SK-N-SH (cell line): ENCODE data around the gene CAMKMT. TPM values are rescaled to one million over a fixed set of nuclear protein-coding genes. Genes with fewer than 3 reads are reported as not detected.

Experiments
- CTCF ChIA-PET: fragments of 300-600, 350-600 bp; formaldehyde crosslinking; extraction: SDS; loops from one replicate; lab custom pipeline; 2021; lab: Yijun Ruan, JAX
- POLR2A ChIA-PET: fragments of 350-600 bp; sonication (Branson Sonifier 250); formaldehyde crosslinking; extraction: SDS; loops from one replicate; lab custom pipeline; 2020; ENCODE audit warnings: antibody characterized with exemption, inconsistent platforms; lab: Yijun Ruan, JAX
- DNase-seq: peaks from one replicate; pipeline ENCODE4 v3.0.0; 2012
- H2AFZ ChIP-seq: fragments of 200-600 bp; sonication (generic); 2 replicates; pipeline ENCODE4 v1.8.1; 2016; ENCODE audit warnings: antibody characterized with exemption, mild to moderate bottlenecking, low read depth
- H3F3A ChIP-seq: fragments of 200-600 bp; sonication (generic); replicated peaks from 2 replicates; pipeline ENCODE3; 2016; ENCODE audit warnings: antibody characterized with exemption, mild to moderate bottlenecking; ENCODE audit not compliant: insufficient read depth
- H3K27ac ChIP-seq, 2 experiments: fragments of 200-500 bp in 1 of 2; fragments of 200-600 bp in 1 of 2; sonication (Bioruptor generic) in 1 of 2; sonication (generic), shearing (Covaris generic) in 1 of 2; 2 replicates each; pipeline versions ENCODE4 v1.5.1 to v1.6.1; 2014 to 2016; ENCODE audit warnings: low read depth in 2 of 2, inconsistent platforms in 1 of 2, low read length in 1 of 2, mild to moderate bottlenecking in 1 of 2, mixed read lengths in 1 of 2
- H3K27me3 ChIP-seq: fragments of 200-600 bp; sonication (generic), shearing (Covaris generic); 2 replicates; pipeline ENCODE4 v1.6.1; 2016; ENCODE audit warnings: mixed run types; ENCODE audit not compliant: insufficient read depth
- H3K36me3 ChIP-seq, 2 experiments: fragments of 200-500 bp in 1 of 2; fragments of 200-600 bp in 1 of 2; sonication (Bioruptor generic) in 1 of 2; sonication (generic) in 1 of 2; replicated peaks in 1 of 2; 2 replicates each; pipeline versions ENCODE3 to v1.5.1; 2014 to 2016; ENCODE audit warnings: low read length in 1 of 2, mild to moderate bottlenecking in 1 of 2; ENCODE audit not compliant: insufficient read depth in 2 of 2, control insufficient read depth in 1 of 2
- H3K4me1 ChIP-seq, 2 experiments: fragments of 200-500 bp in 1 of 2; fragments of 200-600 bp in 1 of 2; sonication (Bioruptor generic) in 1 of 2; sonication (generic), shearing (Covaris generic) in 1 of 2; 2 replicates each; pipeline versions ENCODE4 v1.5.1 to v1.6.1; 2014 to 2016; ENCODE audit warnings: low read depth in 1 of 2, low read length in 1 of 2, mixed run types in 1 of 2; ENCODE audit not compliant: insufficient read depth in 2 of 2, control insufficient read depth in 1 of 2
- H3K4me2 ChIP-seq: fragments of 200-600 bp; sonication (generic), shearing (Covaris generic); 2 replicates; pipeline ENCODE4 v1.6.1; 2017; ENCODE audit warnings: mixed run types
- H3K4me3 ChIP-seq, 2 experiments: fragments of 200-500 bp in 1 of 2; fragments of 200-600 bp in 1 of 2; sonication (Bioruptor generic) in 1 of 2; sonication (generic), shearing (Covaris generic) in 1 of 2; 2 replicates each; pipeline versions ENCODE4 v1.5.1 to v1.8.1; 2014 to 2016; ENCODE audit warnings: low read depth in 2 of 2, inconsistent platforms in 1 of 2, low read length in 1 of 2, mild to moderate bottlenecking in 1 of 2, mixed read lengths in 1 of 2, moderate library complexity in 1 of 2
- H3K79me2 ChIP-seq: fragments of 200-600 bp; sonication (generic); 2 replicates; pipeline ENCODE4 v1.8.1; 2017; ENCODE audit warnings: mild to moderate bottlenecking; ENCODE audit not compliant: insufficient read depth
- H3K9ac ChIP-seq: fragments of 200-600 bp; sonication (generic); 2 replicates; pipeline ENCODE4 v1.6.1; 2017; ENCODE audit warnings: mixed run types
- H3K9me2 ChIP-seq: fragments of 200-600 bp; sonication (generic); 2 replicates; pipeline ENCODE4 v1.6.1; 2017; ENCODE audit warnings: mixed run types
- H3K9me3 ChIP-seq: fragments of 200-600 bp; sonication (generic); 2 replicates; pipeline ENCODE4 v1.6.1; 2017; ENCODE audit warnings: mixed run types, mild to moderate bottlenecking, moderate library complexity
- H4K20me1 ChIP-seq: fragments of 200-600 bp; sonication (generic); 2 replicates; pipeline ENCODE4 v1.6.1; 2017; ENCODE audit warnings: mild to moderate bottlenecking, mixed run types; ENCODE audit not compliant: insufficient read depth
- CTCF ChIP-seq: fragments of 200-600 bp; sonication (generic); IDR thresholded peaks from 2 replicates; pipeline ENCODE4 v1.6.1; 2017; ENCODE audit warnings: antibody characterized with exemption, mild to moderate bottlenecking, moderate library complexity
- EP300 ChIP-seq, 2 experiments: IDR thresholded peaks; 2 replicates each; pipeline versions ENCODE4 v1.4.0 to v1.6.1; 2012; ENCODE audit warnings: borderline replicate concordance in 1 of 2, low read depth in 1 of 2, low read length in 1 of 2
- EZH2phosphoT487 ChIP-seq: fragments of 200-600 bp; sonication (generic); IDR thresholded peaks from 2 replicates; pipeline ENCODE4 v1.6.1; 2017; ENCODE audit warnings: low read depth, mixed run types, mild to moderate bottlenecking, antibody characterized with exemption, moderate library complexity, borderline replicate concordance
- FOXJ3 ChIP-seq: sonication (generic); formaldehyde crosslinking; IDR thresholded peaks from 2 replicates; pipeline ENCODE4 v1.5.1; 2020; ENCODE audit warnings: mild to moderate bottlenecking, missing genetic modification reagents
- FOXM1 ChIP-seq: IDR thresholded peaks from 2 replicates; pipeline ENCODE4 v1.4.0; 2012; ENCODE audit warnings: low read depth, mild to moderate bottlenecking
- GABPA ChIP-seq: IDR thresholded peaks from 2 replicates; pipeline ENCODE4 v1.4.0; 2012; ENCODE audit warnings: low read depth, mild to moderate bottlenecking
- GATA2 ChIP-seq: sonication (generic); formaldehyde crosslinking; IDR thresholded peaks from 2 replicates; pipeline ENCODE4 v1.5.0; 2020; ENCODE audit warnings: mild to moderate bottlenecking, missing genetic modification reagents
- POLR2AphosphoS5 ChIP-seq: IDR thresholded peaks from 2 replicates; pipeline ENCODE4 v1.6.1; 2012; ENCODE audit warnings: low read depth, low read length
- RAD21 ChIP-seq: IDR thresholded peaks from 2 replicates; pipeline ENCODE4 v1.6.1; 2012; ENCODE audit warnings: mild to moderate bottlenecking, low read length
- RCOR1 ChIP-seq: fragments of 150-350 bp; IDR thresholded peaks from 2 replicates; pipeline ENCODE4 v1.6.1; 2017; ENCODE audit warnings: antibody characterized with exemption, low read length
- REST ChIP-seq: IDR thresholded peaks from 2 replicates; pipeline ENCODE4 v1.6.1; 2012; ENCODE audit warnings: mild to moderate bottlenecking, low read depth, low read length, moderate library complexity
- RFX5 ChIP-seq: IDR thresholded peaks from 2 replicates; pipeline ENCODE4 v1.6.1; 2012; ENCODE audit warnings: mild to moderate bottlenecking, improper control_type of control experiment, low read length
- SIN3A ChIP-seq: IDR thresholded peaks from 2 replicates; pipeline ENCODE4 v1.6.1; 2012; ENCODE audit warnings: low read depth, mild to moderate bottlenecking, low read length, moderate library complexity, borderline replicate concordance
- SMC3 ChIP-seq: IDR thresholded peaks from 2 replicates; pipeline ENCODE4 v1.6.1; 2012; ENCODE audit warnings: low read depth, low read length, improper control_type of control experiment
- TAF1 ChIP-seq: IDR thresholded peaks from 2 replicates; pipeline ENCODE4 v1.6.1; 2012; ENCODE audit warnings: low read depth, mild to moderate bottlenecking, low read length, moderate library complexity, borderline replicate concordance
- TEAD4 ChIP-seq: IDR thresholded peaks from 2 replicates; pipeline ENCODE4 v1.4.0; 2012; ENCODE audit warnings: mild to moderate bottlenecking, borderline replicate concordance; ENCODE audit not compliant: insufficient read depth
- USF1 ChIP-seq: IDR thresholded peaks from 2 replicates; pipeline ENCODE4 v1.4.0; 2012; ENCODE audit warnings: low read depth, borderline replicate concordance
- YY1 ChIP-seq: IDR thresholded peaks from 2 replicates; pipeline ENCODE4 v1.4.0; 2012; ENCODE audit warnings: low read depth, mild to moderate bottlenecking
- ZBTB33 ChIP-seq: IDR thresholded peaks from 2 replicates; pipeline ENCODE4 v1.4.0; 2012; ENCODE audit warnings: low read depth, borderline replicate concordance
- WGBS: methylation state at CpG from one replicate; pipeline ENCODE4 v1.1.6; 2017; ENCODE audit warnings: low lambda C conversion rate; 5-methylcytosine and 5-hydroxymethylcytosine counted together
- polyA plus RNA-seq, 3 experiments: library from polyadenylated mRNA; depleted of rRNA; stranded (reverse); fragments of >200 nt; gene quantifications; 2 replicates each; pipeline ENCODE4 v1.2.3, GENCODE V29; 2012

CAMKMT gene
- polyA plus RNA-seq, 1 of the 3 experiments (the other 2 are of a cell fraction): 5.9 TPM

- POLR2A ChIA-PET: no interaction called here
Measured at GRCh38 chr2:44718431-44718830, 356.7 kb downstream of the CAMKMT start.

More at GRCh38 chr2:44718431-44718830, 356.7 kb downstream of the CAMKMT start:
- no peak overlapping the region for H3K4me2 ChIP-seq
- H3K27me3 ChIP-seq: no peaks in the 10 kb centered on the region
- no peaks in the 10 kb centered on the region for H3K9me2 ChIP-seq
- H3K9ac ChIP-seq: no peak overlapping the region
- DNase-seq: no peak
- H3K79me2 ChIP-seq: no peaks in the 10 kb centered on the region
- H3K9me3 ChIP-seq: no peaks in the 10 kb centered on the region
- H3K4me3 ChIP-seq: no peak overlapping the region
- H4K20me1 ChIP-seq: no peaks in the 10 kb centered on the region
- H2AFZ ChIP-seq: no peak overlapping the region
- WGBS: 88% methylated on average over 3 of the region's 3 CpGs
- H3F3A ChIP-seq: no peaks in the 10 kb centered on the region
- peaks cover 0 to 7% of the 10 kb centered on the region in 2 experiments; a peak in 2 of 4 replicates for H3K4me1 ChIP-seq
- CTCF ChIA-PET: interaction anchor here (0.8 to 6.2 kb wide), 8 partner anchors 8 to 326 kb away, joined by 3 to 75 read pairs (median 4); no protein-coding TSS in a partner anchor
- TF ChIP-seq POLR2AphosphoS5 (no peak), EZH2phosphoT487 (no peak), TAF1 (no peak), GATA2 (CRISPR knock-in tag) (no peak), REST (no peak), SMC3 (no peak), CTCF (no peak), FOXM1 (no peak), RCOR1 (no peak), USF1 (no peak), GABPA (no peak), TEAD4 (no peak), RFX5 (no peak), SIN3A (no peak), RAD21 (no peak), YY1 (no peak), EP300 (IDR thresholded peaks at IDR 0.05; ENCODE audit: borderline replicate concordance in 1 of 2, low read depth in 1 of 2, low read length in 1 of 2) (no peak), ZBTB33 (no peak), FOXJ3 (CRISPR knock-in tag) (no peak)
- H3K36me3 ChIP-seq: no peaks in the 10 kb centered on the region
- no peak overlapping the region for H3K27ac ChIP-seq
